Cardiac ventricle fibroblast (primary cell): Measurements from ENCODE around the gene SDF4. TPM values are rescaled to one million over a fixed set of nuclear protein-coding genes. Genes with fewer than 3 reads are reported as not detected.

ENCODE experiments used
- total RNA-seq: library from RNA; depleted of rRNA; stranded (reverse); fragments of >200 nt; gene quantifications from 2 replicates; pipeline ENCODE4 v1.2.3, GENCODE V29; 2015

The SDF4 gene
- total RNA-seq, result 201 and 230 TPM in 2 replicates

GRCh38 chr1:1231400-1232207, at the start of gene SDF4:
Gene SDF4 (minus strand): TSS chr1:1232001. CDS start chr1:1228772, 3,229 bp downstream.

GRCh38 chr1:1273512-1274298, 41.9 kb upstream of the SDF4 start, which contains the start of gene UBE2J2:
Gene UBE2J2 (minus strand): TSS chr1:1273854. CDS start chr1:1267992, 5,862 bp downstream.

DNA sequence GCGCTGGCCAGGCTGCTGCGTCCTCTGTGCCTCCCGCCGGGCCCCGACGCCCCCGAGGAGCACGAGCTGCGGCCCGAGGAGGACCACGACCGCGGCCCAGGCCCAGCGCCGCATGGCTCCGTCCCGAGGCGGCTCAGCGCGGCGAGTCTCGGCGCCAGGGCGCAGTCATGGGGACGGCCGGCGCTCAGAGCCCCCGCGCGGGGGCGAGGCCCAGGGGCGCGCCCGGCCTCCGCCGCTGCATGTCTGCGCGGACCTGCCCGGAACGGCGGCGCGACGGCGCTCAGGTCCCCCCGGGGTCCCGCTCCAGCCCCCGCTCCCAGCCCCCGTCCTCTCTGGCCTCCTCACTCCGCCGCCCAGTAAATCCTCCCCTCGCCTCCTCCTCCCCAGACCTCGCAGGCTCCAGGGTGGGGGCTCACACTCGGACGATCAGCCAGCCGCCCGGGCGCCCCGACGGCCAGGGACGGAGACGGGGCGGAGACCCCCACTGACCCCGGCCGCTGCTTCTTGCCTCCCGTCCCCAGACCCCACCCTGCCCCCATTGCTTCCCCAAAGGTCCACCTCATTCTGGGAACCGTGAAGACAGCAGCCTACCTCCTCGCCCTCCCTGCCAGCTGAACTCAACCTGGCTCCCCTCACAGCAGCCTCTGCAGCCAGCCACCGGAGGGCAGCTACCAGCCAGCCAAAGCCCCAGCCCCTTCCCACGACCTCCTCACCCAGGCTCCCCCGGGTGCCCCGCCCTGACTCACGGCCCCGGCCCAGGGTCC, 15.0 kb upstream of the SDF4 start, which contains the start of gene C1QTNF12:
Gene C1QTNF12 (minus strand): TSS at position 146 of the 764 bp plus-strand sequence. CDS start 32 bp downstream, at position 114.

GRCh38 chr1:1232208-1232795, 501 bp upstream of the SDF4 start, which contains the start of gene B3GALT6:
Gene B3GALT6 (plus strand): TSS chr1:1232237. CDS start chr1:1232279, 42 bp downstream.

DNA sequence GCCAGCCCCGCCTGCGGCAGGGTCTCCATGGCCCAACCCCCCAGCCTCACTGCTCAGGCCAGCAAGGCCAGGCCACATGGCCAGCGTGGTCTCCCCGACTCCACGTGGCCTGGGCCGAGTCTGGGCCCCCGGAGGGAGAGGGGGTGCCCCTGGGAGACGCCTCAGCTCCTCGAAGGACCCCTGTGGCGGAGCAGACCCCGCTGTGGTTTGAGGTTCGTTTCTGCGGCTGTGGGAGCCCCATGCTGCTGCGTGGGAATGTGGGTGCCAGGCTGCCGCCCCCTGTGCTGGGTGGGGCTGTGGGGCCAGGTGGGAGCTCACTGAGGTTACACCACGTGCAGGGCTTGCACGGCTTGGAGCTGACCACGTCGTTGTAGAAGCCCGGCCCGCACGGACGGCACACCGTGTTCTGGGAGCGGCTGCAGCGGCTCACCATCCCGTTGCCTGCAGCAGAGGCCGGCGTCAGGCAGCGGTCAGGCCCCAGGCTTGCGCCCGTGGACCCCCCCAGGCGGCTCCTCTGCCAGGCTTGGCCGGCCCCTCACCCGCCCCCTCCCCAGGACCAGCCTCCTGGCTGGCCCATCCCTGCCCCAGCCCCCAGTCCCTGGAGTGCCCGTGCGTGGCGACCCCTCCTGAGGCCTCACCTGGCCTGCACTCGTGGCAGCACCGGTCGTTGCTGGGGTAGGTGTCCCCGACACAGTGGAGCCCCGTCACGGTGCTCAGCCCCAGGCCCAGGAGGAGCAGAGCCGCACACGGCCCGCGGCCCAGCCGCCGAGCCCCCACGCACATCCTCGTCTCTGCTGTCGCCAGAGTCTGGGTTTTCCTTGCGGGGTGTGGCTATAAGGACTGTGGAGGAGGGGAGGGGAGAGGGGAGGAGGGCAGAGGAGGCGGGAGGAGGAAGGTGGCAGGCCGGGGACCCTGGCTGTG, 18.2 kb downstream of the SDF4 start, which contains the start of gene TNFRSF4:
Gene TNFRSF4 (minus strand): TSS at position 809 of the 921 bp plus-strand sequence. CDS start 26 bp downstream, at position 783.

DNA sequence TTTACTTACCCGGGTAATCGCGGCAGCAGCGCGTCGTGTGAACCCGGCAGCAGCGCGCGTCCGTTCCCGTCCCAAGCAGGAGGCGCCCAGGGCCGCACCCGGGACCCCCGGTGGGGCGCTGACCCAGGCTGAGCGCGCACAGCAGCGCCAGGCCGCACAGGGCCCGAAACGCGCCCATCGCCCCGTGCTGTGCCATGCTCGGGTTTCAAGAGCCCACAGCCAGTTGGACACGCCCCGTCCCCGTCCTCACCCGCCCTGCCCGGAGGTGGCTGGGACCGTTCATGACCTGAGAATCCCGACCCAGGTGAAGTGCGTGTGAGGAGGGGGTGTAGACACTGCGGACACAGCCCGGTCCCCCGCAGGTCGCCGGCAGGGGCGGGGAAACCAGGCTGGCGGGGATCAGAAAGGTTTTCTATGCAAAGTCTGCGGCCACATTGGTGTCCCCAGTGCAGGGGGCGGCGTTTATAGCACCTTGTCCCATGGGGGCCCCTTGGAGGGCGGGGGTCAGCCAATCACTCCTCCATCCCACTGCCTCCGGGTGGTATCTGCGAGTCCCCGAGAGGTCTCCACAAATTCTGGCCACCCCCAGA, 25.3 kb downstream of the SDF4 start, which contains the start of gene TNFRSF18:
Gene TNFRSF18 (minus strand): TSS at position 217 of the 590 bp plus-strand sequence. CDS start 21 bp downstream, at position 196.

DNA sequence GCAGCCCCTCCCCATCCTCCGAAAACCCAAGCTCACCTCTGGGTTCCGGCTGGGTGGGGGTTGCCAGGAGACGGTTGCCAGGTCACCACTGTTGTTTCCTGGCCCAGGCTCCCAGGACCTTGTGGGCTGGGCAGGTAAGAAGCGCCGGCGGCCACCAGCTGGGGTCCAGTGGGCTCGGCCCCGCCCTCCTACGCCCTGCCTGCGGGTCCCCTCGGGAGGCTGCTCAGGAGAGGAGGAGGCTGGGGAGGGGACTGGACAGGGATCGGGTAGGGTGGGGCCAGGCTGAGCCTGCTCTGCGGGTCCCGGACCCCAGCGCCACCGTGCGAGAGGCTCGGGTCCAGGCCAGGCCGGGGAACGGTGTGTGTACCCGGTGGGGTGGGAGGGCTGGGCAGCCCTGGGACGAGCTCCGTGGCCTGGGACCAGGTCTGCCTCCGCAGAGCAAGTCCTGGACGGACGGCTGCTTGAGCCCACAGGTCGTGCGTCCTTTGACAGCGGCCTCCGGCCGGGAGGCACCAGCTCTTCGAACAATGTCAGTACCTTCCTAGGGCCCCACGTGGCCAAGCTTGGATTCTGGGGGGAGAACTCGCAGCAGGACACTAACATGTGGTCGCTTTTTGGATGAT, 57.9 kb downstream of the SDF4 start, which contains the start of gene TTLL10:
Gene TTLL10 (plus strand): TSS at position 88 of the 623 bp plus-strand sequence. CDS start 5,336 bp downstream, outside the sequence.

Other genes starting within 250 kb of the SDF4 start
- gene PERM1, start 249.9 kb downstream of the SDF4 start, total RNA-seq, result not detected in 2 replicates
- 4.9 and 6.0 TPM in 2 replicates for gene HES4, start 231.9 kb downstream of the SDF4 start, total RNA-seq
- gene ISG15, start 218.5 kb downstream of the SDF4 start, total RNA-seq, result 44.0 and 76.6 TPM in 2 replicates
- 47.6 and 49.2 TPM in 2 replicates for gene AGRN, start 211.9 kb downstream of the SDF4 start, total RNA-seq
- gene RNF223, start 157.7 kb downstream of the SDF4 start, total RNA-seq, result not detected in 2 replicates
- 5.5 and 11.3 TPM in 2 replicates for gene C1orf159, start 115.9 kb downstream of the SDF4 start, total RNA-seq
- gene TTLL10, start 58.1 kb downstream of the SDF4 start, total RNA-seq, result not detected in 2 replicates
- gene TNFRSF18, start 25.4 kb downstream of the SDF4 start, total RNA-seq, result 4.1 TPM in 1 of 2 replicates, not detected in the other
- gene TNFRSF4, start 17.8 kb downstream of the SDF4 start, total RNA-seq, result 3.3 and 5.9 TPM in 2 replicates
- gene B3GALT6, start 236 bp upstream of the SDF4 start, total RNA-seq, result 32.1 and 35.6 TPM in 2 replicates
- gene C1QTNF12, start 14.7 kb upstream of the SDF4 start, total RNA-seq, result 0.25 and 0.93 TPM in 2 replicates
- gene UBE2J2, start 41.9 kb upstream of the SDF4 start, total RNA-seq, result 37.2 and 39.1 TPM in 2 replicates
- 0.44 and 1.2 TPM in 2 replicates for gene SCNN1D, start 48.4 kb upstream of the SDF4 start, total RNA-seq
- 24.8 and 30.2 TPM in 2 replicates for gene ACAP3, start 75.9 kb upstream of the SDF4 start, total RNA-seq
- gene PUSL1, start 76.6 kb upstream of the SDF4 start, total RNA-seq, result 32.4 and 33.3 TPM in 2 replicates
- gene INTS11, start 92.7 kb upstream of the SDF4 start, total RNA-seq, result 55.9 and 57.5 TPM in 2 replicates
- gene CPTP, start 92.8 kb upstream of the SDF4 start, total RNA-seq, result 23.7 and 25.1 TPM in 2 replicates
- gene TAS1R3, start 99.3 kb upstream of the SDF4 start, total RNA-seq, result 0.06 TPM in 1 of 2 replicates, not detected in the other
- gene DVL1, start 117.4 kb upstream of the SDF4 start, total RNA-seq, result 34.1 and 38.3 TPM in 2 replicates
- 630 and 641 TPM in 2 replicates for gene MXRA8, start 126.6 kb upstream of the SDF4 start, total RNA-seq
- gene AURKAIP1, start 143.2 kb upstream of the SDF4 start, total RNA-seq, result 105 and 109 TPM in 2 replicates
- gene CCNL2, start 167.3 kb upstream of the SDF4 start, total RNA-seq, result 119 and 121 TPM in 2 replicates
- 91.9 and 98.0 TPM in 2 replicates for gene MRPL20, start 175.3 kb upstream of the SDF4 start, total RNA-seq
- 0.20 and 1.00 TPM in 2 replicates for gene ANKRD65, start 189.3 kb upstream of the SDF4 start, total RNA-seq
- 6.9 and 14.0 TPM in 2 replicates for gene VWA1, start 203.7 kb upstream of the SDF4 start, total RNA-seq
- not detected in 2 replicates for gene ATAD3C, start 217.7 kb upstream of the SDF4 start, total RNA-seq
- 8.6 and 9.3 TPM in 2 replicates for gene ATAD3B, start 239.8 kb upstream of the SDF4 start, total RNA-seq